Adipocyte (in vitro differentiated cells): Measurements from ENCODE around the gene CLPTM1L.

Experiments
- DNase-seq: peaks from one replicate; pipeline ENCODE4 v3.0.0-alpha.2; 2015; ENCODE audit warnings: low read depth
- H3K27me3 ChIP-seq: replicated peaks from 2 replicates; pipeline ENCODE4 v1.7.0; 2013; ENCODE audit warnings: mild to moderate bottlenecking, low read length, moderate library complexity; ENCODE audit not compliant: control insufficient read depth, insufficient read depth
- H3K36me3 ChIP-seq: 2 replicates; pipeline ENCODE4 v1.7.0; 2013; ENCODE audit warnings: low read length, mild to moderate bottlenecking, moderate library complexity; ENCODE audit not compliant: control insufficient read depth, insufficient read depth, severe bottlenecking
- H3K4me1 ChIP-seq: 2 replicates; pipeline ENCODE4 v1.7.0; 2013; ENCODE audit warnings: mild to moderate bottlenecking, low read length, moderate library complexity; ENCODE audit not compliant: control insufficient read depth, insufficient read depth
- H3K4me3 ChIP-seq: 2 replicates; pipeline ENCODE4 v1.7.0; 2013; ENCODE audit warnings: mild to moderate bottlenecking, low read length, moderate library complexity
- H3K9ac ChIP-seq: 2 replicates; pipeline ENCODE4 v1.7.0; 2013; ENCODE audit warnings: mild to moderate bottlenecking, low read length, moderate library complexity
- H3K9me3 ChIP-seq: 2 replicates; pipeline ENCODE4 v1.7.0; 2013; ENCODE audit warnings: mild to moderate bottlenecking, low read length, moderate library complexity; ENCODE audit not compliant: control insufficient read depth

CLPTM1L gene, protein sequence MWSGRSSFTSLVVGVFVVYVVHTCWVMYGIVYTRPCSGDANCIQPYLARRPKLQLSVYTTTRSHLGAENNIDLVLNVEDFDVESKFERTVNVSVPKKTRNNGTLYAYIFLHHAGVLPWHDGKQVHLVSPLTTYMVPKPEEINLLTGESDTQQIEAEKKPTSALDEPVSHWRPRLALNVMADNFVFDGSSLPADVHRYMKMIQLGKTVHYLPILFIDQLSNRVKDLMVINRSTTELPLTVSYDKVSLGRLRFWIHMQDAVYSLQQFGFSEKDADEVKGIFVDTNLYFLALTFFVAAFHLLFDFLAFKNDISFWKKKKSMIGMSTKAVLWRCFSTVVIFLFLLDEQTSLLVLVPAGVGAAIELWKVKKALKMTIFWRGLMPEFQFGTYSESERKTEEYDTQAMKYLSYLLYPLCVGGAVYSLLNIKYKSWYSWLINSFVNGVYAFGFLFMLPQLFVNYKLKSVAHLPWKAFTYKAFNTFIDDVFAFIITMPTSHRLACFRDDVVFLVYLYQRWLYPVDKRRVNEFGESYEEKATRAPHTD

DNA sequence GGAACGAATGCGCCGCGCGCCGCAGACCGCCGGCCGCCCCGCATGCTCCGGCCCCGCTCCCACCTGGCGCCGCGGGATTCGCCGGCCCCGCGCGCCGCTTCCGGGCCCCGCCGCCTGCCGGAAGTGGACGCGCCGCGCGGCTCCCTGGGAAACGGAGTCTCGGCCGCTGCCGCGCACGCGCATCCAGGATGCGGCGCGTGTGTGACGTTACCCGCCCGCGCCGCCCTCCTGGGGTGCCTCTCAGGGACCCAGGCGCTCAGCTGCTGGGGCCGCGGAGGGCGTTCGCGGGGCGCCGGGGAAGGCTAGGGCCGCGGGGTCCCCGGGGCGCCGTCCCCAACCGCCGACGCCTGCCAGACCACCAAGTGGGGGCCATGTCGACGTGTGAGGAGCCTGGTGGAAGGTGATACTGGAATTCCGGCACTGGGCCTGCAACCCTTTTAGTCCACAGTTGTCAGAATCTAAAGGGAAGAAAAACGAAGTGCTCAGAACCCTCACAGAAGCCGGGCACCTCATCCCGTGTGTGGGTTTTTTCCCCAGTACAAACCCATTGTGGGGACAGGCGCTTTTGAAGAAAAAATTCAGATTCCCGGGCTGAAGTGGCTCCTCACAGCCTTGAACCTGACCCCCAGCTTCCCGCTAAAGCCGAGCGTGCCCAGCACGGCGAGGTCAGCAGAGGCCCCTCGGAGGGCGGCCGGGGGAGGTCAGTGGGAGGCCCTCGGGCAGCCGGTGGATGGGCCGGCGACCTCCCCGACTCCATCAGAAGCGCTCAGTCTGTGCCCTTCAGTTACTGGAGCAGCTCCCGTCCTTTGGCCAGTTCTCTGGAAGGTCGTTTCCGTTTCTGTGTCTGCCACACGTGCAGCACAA is at the start of gene CLPTM1L:
Gene CLPTM1L, minus strand, starts transcription at position 125 of the 864 bp plus-strand sequence. CDS start 258 bp downstream, outside the sequence.
- Histone ChIP-seq H3K4me1 (peaks cover 23% of the 10 kb centered on the region), H3K27me3 (no peaks in the 10 kb centered on the region), H3K36me3 (peaks cover 24% of the 10 kb centered on the region), H3K9me3 (no peaks in the 10 kb centered on the region), H3K4me3 (peak within 1 kb of the TSS; percentile 92), H3K9ac (peak within 1 kb of the TSS; percentile 99)
- peak; percentile 97 for DNase-seq

DNA sequence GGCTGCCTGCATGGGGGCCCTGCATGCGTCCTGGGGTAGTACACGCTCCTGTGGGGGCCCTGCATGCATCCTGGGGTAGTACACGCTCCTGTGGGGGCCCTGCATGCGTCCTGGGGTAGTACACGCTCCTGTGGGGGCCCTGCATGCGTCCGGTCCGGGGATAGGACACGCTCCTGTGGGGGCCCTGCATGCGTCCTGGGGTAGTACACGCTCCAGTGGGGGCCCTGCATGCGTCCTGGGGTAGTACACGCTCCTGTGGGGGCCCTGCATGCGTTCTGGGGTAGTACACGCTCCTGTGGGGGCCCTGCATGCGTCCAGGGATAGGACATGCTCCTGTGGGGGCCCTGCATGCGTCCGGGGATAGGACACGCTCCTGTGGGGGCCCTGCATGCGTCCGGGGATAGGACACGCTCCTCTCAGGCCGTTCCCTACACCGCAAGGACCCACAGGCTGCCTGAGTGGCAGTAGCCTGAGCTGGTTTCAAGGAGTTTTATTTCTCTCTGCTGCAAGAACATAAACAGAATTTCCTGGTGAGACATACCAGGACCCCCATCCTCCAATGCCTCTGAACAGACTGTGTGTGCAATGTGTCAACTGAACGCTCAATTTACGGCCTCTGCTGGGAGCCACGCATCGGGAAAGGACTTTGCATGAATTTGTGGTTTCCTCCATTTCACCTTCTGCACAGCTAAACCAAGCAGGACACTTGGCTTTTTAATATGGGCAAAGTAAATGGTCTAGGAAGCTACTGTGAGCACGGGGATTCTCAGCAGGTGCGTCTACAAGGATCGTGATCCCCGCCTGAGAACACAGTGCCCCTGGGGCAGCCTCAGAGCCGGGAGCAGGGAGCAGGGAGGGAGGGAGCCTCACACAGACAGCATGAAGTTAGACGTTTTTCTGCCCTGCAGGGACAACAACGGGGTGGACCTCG is 48.9 kb upstream of the CLPTM1L start:
- H3K4me3 ChIP-seq, result no peak overlapping the region
- H3K36me3 ChIP-seq, result no peaks in the 10 kb centered on the region
- DNase-seq, result no peak
- peaks cover 8% of the 10 kb centered on the region for H3K9me3 ChIP-seq
- H3K4me1 ChIP-seq, result no peaks in the 10 kb centered on the region
- peaks cover 66% of the 10 kb centered on the region for H3K27me3 ChIP-seq
- H3K9ac ChIP-seq, result no peak overlapping the region

DNA sequence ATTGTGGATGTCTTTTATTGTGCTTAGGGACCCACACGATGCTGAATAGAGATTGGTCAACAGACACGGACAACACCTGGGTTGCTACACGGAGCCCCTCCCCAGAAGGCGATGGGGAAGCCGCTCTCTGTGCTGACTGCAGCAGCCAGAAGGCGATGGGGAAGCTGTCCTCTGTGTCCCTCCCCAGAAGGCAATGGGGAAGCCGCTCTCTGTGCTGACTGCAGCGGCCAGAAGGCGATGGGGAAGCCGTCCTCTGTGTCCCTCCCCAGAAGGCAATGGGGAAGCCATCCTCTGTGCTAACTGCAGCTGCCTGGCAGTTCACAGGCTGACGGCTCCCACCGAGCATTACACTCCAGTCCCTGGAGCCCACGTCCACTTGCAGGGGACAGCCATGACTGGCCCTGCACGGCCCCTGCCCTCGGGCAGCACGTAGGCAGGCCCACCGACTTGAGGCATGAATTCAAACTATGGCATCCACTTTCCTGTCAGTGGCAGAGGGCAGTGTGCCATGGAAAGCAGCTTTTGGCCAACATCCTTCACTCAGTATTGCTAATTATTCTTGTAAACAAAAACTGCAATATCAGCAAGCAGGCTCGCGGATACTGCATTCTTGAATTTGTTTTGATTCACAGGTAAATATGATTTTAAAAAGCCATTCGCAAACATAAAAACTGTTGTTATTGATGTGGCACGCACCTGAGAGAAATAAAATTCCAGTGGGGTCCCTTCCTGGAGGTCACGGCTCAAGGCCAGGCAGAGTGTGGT is 48.1 kb upstream of the CLPTM1L start:
- Histone ChIP-seq H3K4me1 (no peaks in the 10 kb centered on the region), H3K9ac (no peak overlapping the region), H3K36me3 (no peaks in the 10 kb centered on the region), H3K4me3 (no peak overlapping the region), H3K27me3 (peaks cover 73% of the 10 kb centered on the region), H3K9me3 (no peaks in the 10 kb centered on the region)
- no peak for DNase-seq

DNA sequence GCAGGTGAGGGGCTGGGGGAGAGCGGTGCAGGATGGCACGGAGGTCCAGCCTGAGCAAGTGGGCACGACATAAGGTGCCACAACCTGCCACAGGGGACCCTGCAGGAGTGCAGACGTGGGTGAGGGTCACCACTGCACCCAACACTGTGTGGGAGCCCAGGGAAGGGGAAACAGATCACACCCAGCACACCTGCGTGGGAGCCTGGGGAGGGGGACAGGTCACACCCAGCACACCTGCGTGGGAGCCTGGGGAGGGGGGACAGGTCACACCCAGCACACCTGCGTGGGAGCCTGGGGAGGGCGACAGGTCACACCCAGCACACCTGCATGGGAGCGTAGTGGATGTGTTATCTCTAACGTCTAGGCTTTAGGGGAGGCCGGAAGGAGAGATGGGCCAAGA is 47.4 kb upstream of the CLPTM1L start:
- no peak for DNase-seq
- no peak overlapping the region for H3K4me3 ChIP-seq
- H3K9me3 ChIP-seq, result no peaks in the 10 kb centered on the region
- no peaks in the 10 kb centered on the region for H3K36me3 ChIP-seq
- peaks cover 71% of the 10 kb centered on the region for H3K27me3 ChIP-seq
- no peaks in the 10 kb centered on the region for H3K4me1 ChIP-seq
- no peak overlapping the region for H3K9ac ChIP-seq

DNA sequence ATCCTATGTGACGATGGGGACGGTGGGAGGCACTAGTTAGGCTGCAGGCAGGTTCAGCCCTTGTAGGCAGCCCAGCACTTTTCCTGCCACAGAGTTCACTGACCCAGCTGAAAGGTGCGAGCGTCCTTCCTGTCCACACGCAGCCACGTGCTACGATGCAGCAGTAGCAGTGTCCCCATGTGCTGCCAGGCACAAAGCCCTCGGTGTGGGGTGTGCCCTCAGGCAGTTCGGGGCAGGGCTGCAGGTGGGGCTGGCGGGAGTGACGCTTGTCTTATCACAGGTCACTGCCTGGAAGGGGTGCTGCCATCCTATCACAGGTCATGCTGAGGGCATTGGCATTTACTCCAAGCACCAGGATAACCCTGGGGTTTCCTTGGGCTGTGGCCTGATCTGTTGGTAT is 46.8 kb upstream of the CLPTM1L start:
- H3K36me3 ChIP-seq, result no peaks in the 10 kb centered on the region
- H3K27me3 ChIP-seq, result peaks cover 68% of the 10 kb centered on the region
- no peak overlapping the region for H3K4me3 ChIP-seq
- H3K9ac ChIP-seq, result no peak overlapping the region
- H3K4me1 ChIP-seq, result no peaks in the 10 kb centered on the region
- no peak for DNase-seq
- no peaks in the 10 kb centered on the region for H3K9me3 ChIP-seq

DNA sequence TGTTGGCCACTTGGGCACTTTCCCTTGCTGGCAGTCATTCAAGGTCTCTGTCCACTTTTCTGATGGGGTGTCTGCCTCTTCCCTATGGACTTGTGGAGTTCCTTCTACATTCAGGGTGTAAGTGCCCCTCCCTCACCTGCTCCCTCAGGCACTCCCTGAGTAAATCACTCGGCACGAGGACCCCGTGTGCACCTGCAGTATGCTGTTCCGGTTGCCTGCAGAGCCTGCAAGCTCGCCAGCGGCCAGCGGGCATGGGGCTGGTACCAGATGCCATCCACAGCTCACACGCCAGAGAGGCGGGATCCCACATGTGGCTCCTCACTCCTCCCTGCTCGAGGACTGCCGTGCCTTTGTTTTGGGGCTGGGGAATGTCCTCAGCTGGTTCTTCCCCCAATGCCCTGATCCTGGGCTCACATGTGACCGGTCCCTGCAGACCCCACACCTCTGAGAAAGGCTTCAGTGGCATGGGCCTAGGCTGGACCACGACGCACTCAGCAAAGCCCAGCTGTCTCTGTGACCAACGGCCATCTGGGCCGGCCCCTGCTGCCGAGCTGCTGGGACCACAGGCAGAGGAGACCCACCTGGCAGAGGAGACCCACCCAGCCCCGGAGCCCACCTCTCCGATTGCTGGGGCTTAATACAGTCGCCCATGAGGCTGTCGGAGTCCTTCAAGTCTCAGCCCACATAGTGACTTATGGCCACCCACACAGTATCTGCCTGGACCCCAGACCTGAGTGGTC is 46.1 kb upstream of the CLPTM1L start:
- Histone ChIP-seq H3K4me3 (no peak overlapping the region), H3K4me1 (no peaks in the 10 kb centered on the region), H3K36me3 (no peaks in the 10 kb centered on the region), H3K9me3 (no peaks in the 10 kb centered on the region), H3K9ac (no peak overlapping the region), H3K27me3 (peaks cover 66% of the 10 kb centered on the region)
- no peak for DNase-seq

DNA sequence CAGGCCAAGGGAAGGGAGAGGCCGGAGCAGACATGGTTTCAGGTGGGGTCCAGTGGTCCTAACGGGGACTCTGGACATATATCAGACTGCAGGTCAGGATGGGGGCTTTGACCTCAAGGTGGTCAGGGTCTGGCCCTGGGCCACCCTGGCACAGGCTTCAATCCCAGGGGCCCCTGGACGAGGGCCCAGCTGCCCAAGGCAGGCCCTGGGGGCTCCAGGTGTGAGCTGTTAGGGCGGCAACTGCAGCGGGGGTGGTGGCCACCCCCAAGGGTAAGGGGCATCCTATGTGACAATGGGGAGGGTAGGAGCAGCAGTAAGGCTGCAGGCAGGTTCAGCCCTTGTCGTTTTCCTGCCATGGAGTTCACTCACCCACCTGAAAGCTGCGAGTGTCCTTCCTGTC is 45.4 kb upstream of the CLPTM1L start:
- Histone ChIP-seq H3K9me3 (no peaks in the 10 kb centered on the region), H3K4me1 (peaks cover 5% of the 10 kb centered on the region), H3K4me3 (no peak overlapping the region), H3K27me3 (peaks cover 60% of the 10 kb centered on the region), H3K9ac (no peak overlapping the region), H3K36me3 (no peaks in the 10 kb centered on the region)
- no peak for DNase-seq

DNA sequence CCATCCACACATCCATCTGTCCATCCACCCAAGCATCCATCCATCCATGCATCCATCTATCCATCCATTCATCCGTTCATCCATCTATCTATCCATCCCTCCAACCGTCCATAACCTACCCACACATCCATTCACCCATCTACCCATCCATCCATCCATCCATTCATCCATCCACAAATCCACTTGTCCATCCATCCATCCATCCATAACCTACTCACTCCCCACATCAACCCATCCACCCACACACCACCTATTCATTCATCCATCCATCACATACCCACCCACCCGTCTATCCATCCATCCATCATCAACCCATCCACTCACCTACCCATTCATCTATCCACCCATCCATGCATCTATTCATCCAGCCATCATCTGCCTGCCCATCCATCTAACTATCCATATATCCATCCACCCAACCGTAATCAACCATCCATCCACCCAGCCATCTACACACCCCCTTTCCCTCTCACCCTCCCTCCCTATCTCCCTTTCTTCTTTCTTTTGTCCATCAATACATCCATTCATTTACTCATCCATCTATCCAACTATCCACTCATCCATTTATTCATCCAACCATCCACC is 43.6 kb upstream of the CLPTM1L start:
- Histone ChIP-seq H3K9ac (no peak overlapping the region), H3K9me3 (no peaks in the 10 kb centered on the region), H3K4me3 (no peak overlapping the region), H3K27me3 (peaks cover 50% of the 10 kb centered on the region), H3K4me1 (peaks cover 5% of the 10 kb centered on the region), H3K36me3 (no peaks in the 10 kb centered on the region)
- no peak for DNase-seq

DNA sequence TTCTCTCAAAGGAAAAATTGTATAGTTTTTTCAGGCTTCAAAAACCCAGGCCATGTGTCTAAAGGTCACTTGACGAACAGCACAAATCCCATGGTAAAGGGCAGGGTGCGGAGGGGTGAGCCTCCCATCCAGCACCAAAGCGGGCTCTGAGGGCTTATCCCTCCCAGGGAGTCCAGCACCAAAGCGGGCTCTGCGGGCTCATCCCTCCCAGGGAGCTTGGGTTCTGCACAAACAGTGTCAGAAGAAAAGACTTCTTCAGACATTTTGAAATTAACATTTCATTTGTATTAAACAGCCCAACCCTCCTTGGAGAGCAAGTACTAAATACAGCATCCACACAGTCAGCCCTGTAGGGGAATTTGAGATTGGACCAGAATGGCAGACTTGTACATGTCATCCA is 43.0 kb upstream of the CLPTM1L start:
- DNase-seq, result no peak
- peaks cover 52% of the 10 kb centered on the region for H3K27me3 ChIP-seq
- H3K9ac ChIP-seq, result no peak overlapping the region
- peaks cover 5% of the 10 kb centered on the region for H3K4me1 ChIP-seq
- no peak overlapping the region for H3K4me3 ChIP-seq
- H3K36me3 ChIP-seq, result no peaks in the 10 kb centered on the region
- no peaks in the 10 kb centered on the region for H3K9me3 ChIP-seq
